KMS-11 (cell line): ENCODE data around the gene LMO7.

Experiments used
- H2AFZ ChIP-seq: fragments of 200-600 bp; sonication (generic); 2 replicates; pipeline ENCODE4 v1.6.1; 2016; ENCODE audit warnings: antibody characterized with exemption, mixed run types, low read depth
- H3K27ac ChIP-seq: fragments of 200-600 bp; sonication (generic); 2 replicates; pipeline ENCODE4 v1.6.1; 2016; ENCODE audit warnings: mild to moderate bottlenecking, mixed run types
- H3K27me3 ChIP-seq: fragments of 200-600 bp; sonication (generic); 2 replicates; pipeline ENCODE4 v1.6.1; 2017; ENCODE audit warnings: mild to moderate bottlenecking, low read depth, mixed run types, moderate library complexity; ENCODE audit not compliant: insufficient read depth
- H3K36me3 ChIP-seq: fragments of 200-600 bp; sonication (generic); 2 replicates; pipeline ENCODE4 v1.6.1; 2017; ENCODE audit warnings: mild to moderate bottlenecking, mixed run types; ENCODE audit not compliant: insufficient read depth
- H3K4me1 ChIP-seq: fragments of 200-600 bp; sonication (generic); 2 replicates; pipeline ENCODE4 v1.6.1; 2016; ENCODE audit warnings: mild to moderate bottlenecking, low read depth, mixed run types; ENCODE audit not compliant: poor library complexity, severe bottlenecking
- H3K4me2 ChIP-seq: fragments of 200-600 bp; sonication (generic); 2 replicates; pipeline ENCODE4 v1.7.0; 2016; ENCODE audit warnings: mild to moderate bottlenecking, mixed run types
- H3K4me3 ChIP-seq: fragments of 200-600 bp; sonication (generic); IDR thresholded peaks from 2 replicates; pipeline ENCODE4 v1.6.1; 2017; ENCODE audit warnings: low read depth, low read length, mixed read lengths; ENCODE audit not compliant: insufficient read depth
- H3K79me2 ChIP-seq: fragments of 200-600 bp; sonication (generic); 2 replicates; pipeline ENCODE4 v1.6.1; 2016; ENCODE audit warnings: low read depth, mixed run types; ENCODE audit not compliant: insufficient read depth
- H3K9ac ChIP-seq: fragments of 200-600 bp; sonication (generic); 2 replicates; pipeline ENCODE4 v1.6.1; 2016; ENCODE audit warnings: mild to moderate bottlenecking, mixed run types
- H4K20me1 ChIP-seq: fragments of 200-600 bp; sonication (generic); 2 replicates; pipeline ENCODE4 v1.6.1; 2016; ENCODE audit warnings: mild to moderate bottlenecking, mixed run types; ENCODE audit not compliant: insufficient read depth
- TF ChIP-seq, protein P1 (sequence below): fragments of 200-600 bp; sonication (generic); conservative IDR thresholded peaks from 2 replicates; pipeline ENCODE4 v1.6.1; 2017; ENCODE audit warnings: low read depth, mild to moderate bottlenecking, antibody characterized with exemption, low read length, moderate library complexity, mixed read lengths

Gene LMO7

GRCh38 chr13:75812751-75813181 lies 176.6 kb downstream of the LMO7 start:
- Histone ChIP-seq H3K4me1 (no peaks in the 10 kb centered on the region), H3K4me2 (no peak overlapping the region), H3K36me3 (no peaks in the 10 kb centered on the region), H3K9ac (no peak overlapping the region), H3K27me3 (no peaks in the 10 kb centered on the region), H3K27ac (no peak overlapping the region), H4K20me1 (no peaks in the 10 kb centered on the region), H3K79me2 (no peaks in the 10 kb centered on the region), H2AFZ (no peak overlapping the region), H3K4me3 (no peak overlapping the region)
- TF ChIP-seq, protein P1, sequence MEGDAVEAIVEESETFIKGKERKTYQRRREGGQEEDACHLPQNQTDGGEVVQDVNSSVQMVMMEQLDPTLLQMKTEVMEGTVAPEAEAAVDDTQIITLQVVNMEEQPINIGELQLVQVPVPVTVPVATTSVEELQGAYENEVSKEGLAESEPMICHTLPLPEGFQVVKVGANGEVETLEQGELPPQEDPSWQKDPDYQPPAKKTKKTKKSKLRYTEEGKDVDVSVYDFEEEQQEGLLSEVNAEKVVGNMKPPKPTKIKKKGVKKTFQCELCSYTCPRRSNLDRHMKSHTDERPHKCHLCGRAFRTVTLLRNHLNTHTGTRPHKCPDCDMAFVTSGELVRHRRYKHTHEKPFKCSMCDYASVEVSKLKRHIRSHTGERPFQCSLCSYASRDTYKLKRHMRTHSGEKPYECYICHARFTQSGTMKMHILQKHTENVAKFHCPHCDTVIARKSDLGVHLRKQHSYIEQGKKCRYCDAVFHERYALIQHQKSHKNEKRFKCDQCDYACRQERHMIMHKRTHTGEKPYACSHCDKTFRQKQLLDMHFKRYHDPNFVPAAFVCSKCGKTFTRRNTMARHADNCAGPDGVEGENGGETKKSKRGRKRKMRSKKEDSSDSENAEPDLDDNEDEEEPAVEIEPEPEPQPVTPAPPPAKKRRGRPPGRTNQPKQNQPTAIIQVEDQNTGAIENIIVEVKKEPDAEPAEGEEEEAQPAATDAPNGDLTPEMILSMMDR = no peak

GRCh38 chr13:75813323-75813722 lies 177.2 kb downstream of the LMO7 start:
- Histone ChIP-seq H3K27ac (no peak overlapping the region), H3K27me3 (no peaks in the 10 kb centered on the region), H4K20me1 (no peaks in the 10 kb centered on the region), H3K4me3 (no peak overlapping the region), H2AFZ (no peak overlapping the region), H3K79me2 (no peaks in the 10 kb centered on the region), H3K36me3 (no peaks in the 10 kb centered on the region), H3K9ac (no peak overlapping the region), H3K4me1 (no peaks in the 10 kb centered on the region), H3K4me2 (no peak overlapping the region)
- TF ChIP-seq, protein P1 = no peak

DNA sequence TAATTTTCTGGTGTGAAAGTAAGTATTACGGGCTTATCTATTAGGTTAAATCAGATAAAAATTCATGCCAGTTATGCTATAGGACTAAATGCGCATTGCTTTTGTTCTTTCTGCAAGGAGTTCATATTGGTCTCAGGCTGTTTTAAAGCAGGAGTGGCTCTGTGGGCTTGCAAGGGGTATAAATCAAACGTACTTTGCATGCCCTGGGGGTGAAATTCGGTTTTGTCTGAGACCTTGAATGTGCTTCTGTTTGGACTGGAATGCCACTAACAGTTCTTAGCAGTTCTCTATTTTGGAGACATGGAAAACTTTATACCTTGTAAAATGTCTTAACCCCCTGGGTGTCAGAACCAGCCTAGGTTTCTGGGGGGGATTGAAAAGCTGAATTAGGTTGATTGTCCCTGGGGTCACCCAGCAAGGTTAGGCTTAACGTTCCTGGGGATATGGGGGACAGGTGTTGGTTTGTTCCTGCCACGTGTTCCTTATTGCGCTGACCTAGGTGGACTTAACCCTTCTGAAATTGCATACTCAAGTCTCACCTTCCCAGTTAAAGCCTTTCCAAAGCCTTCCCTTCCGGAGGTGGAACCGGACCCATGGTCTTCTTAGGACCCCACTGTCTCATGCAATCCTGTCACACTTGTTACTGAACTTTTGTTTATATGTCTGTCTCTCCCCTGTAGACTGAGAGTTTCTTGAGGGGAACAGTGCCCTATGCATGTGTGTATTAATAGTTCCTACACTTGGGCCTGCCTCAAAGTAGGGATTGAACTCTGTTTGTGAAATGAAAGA lies 182.2 kb downstream of the LMO7 start:
- Histone ChIP-seq H4K20me1 (no peaks in the 10 kb centered on the region), H3K9ac (no peak overlapping the region), H3K36me3 (no peaks in the 10 kb centered on the region), H3K27ac (no peak overlapping the region), H3K79me2 (no peaks in the 10 kb centered on the region), H3K4me1 (no peaks in the 10 kb centered on the region), H3K27me3 (no peaks in the 10 kb centered on the region), H3K4me2 (no peak overlapping the region), H3K4me3 (no peak overlapping the region), H2AFZ (no peak overlapping the region)
- TF ChIP-seq, protein P1 = no peak

- Histone ChIP-seq H3K4me3 (no peak overlapping the region), H3K79me2 (no peaks in the 10 kb centered on the region), H3K27me3 (no peaks in the 10 kb centered on the region), H3K4me1 (no peaks in the 10 kb centered on the region), H3K36me3 (no peaks in the 10 kb centered on the region), H3K4me2 (no peak overlapping the region), H2AFZ (no peak overlapping the region), H3K9ac (no peak overlapping the region), H4K20me1 (no peaks in the 10 kb centered on the region), H3K27ac (no peak overlapping the region)
- TF ChIP-seq, protein P1 = no peak
These were observed 182.8 kb downstream of the LMO7 start for GRCh38 chr13:75818968-75819225.
